GM21515 (cell line): Measurements from ENCODE around the gene GPR62.

Source experiments
- ATAC-seq: cut with Tn5 transposase; IDR thresholded peaks from one replicate; pipeline ENCODE4 v1.9.1; 2021; ENCODE audit not compliant: unreplicated experiment

Gene GPR62

DNA sequence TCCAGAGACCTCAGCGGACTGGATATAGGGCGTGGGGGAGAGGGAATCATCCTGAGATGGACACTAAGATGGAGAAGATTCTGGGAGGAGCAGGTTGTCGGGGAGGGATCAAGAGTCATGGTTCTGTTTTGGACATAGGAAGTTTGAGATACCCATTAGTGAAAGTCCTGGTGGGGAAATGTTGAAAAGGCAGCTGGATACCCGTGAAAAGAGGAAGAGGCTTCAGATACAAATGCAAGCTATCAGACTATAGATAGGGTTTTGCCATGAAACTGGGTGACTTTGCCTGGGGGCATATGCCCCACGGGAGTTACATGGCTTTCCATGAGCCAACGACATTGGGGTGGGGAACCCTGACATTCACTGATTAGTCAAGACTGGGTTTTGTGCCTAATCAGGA is 1.1 kb upstream of the GPR62 start:
- ATAC-seq = no peak

GRCh38 chr3:51954713-51955112 is 468 bp upstream of the GPR62 start:
- no peak for ATAC-seq

DNA sequence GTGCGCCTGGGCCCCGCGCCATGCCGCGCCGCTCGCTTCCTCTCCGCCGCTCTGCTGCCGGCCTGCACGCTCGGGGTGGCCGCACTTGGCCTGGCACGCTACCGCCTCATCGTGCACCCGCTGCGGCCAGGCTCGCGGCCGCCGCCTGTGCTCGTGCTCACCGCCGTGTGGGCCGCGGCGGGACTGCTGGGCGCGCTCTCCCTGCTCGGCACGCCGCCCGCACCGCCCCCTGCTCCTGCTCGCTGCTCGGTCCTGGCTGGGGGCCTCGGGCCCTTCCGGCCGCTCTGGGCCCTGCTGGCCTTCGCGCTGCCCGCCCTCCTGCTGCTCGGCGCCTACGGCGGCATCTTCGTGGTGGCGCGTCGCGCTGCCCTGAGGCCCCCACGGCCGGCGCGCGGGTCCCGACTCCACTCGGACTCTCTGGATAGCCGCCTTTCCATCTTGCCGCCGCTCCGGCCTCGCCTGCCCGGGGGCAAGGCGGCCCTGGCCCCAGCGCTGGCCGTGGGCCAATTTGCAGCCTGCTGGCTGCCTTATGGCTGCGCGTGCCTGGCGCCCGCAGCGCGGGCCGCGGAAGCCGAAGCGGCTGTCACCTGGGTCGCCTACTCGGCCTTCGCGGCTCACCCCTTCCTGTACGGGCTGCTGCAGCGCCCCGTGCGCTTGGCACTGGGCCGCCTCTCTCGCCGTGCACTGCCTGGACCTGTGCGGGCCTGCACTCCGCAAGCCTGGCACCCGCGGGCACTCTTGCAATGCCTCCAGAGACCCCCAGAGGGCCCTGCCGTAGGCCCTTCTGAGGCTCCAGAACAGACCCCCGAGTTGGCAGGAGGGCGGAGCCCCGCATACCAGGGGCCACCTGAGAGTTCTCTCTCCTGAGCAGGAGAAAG is 951 bp downstream of the GPR62 start:
- ATAC-seq = no peak

GRCh38 chr3:51957520-51958205 is 2.5 kb downstream of the GPR62 start:
- ATAC-seq = no peak

DNA sequence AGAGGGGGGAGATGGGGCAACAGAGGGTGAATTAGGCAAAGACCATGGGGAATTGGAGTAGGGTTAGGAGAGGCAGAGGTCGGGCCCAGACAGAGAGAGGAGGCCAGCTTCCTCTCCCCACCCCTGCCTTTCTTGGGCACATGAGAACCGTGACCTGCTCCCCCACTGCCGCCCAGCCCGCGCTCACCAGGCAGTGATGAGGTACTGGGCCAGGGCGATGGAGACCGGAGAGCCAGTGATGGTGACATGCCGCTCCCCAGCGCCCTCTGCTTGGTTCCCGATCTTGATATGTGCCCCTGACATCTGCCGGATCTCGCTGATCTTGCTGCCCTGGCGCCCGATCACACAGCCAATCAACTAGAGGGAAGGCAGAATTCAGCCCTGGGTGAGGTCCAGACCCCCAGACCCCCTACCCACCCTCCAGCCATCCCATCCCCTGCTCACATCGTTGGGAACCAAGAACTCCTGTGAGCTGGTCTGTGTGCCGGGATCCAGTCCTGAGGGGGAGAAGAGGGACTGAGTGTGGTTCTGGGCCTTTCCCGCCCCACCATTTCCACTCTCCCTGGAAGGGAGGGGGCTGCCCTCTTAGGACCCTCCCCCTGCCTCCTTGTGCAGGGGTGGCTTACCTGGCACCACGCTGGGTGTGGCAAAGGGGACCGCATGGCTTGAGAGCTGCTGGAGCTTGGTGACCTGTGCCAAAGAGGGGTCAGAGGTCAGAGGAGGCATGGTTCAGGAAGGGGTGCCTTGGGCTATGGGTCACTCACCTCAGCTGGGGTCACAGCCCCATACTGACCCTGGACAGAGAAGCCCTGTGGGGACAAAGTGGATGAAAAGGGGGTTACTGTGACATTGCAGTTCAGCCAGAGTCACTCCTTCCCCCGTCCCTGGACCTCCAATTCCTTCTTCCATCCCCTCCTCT is 3.7 kb downstream of the GPR62 start:
- no peak for ATAC-seq

DNA sequence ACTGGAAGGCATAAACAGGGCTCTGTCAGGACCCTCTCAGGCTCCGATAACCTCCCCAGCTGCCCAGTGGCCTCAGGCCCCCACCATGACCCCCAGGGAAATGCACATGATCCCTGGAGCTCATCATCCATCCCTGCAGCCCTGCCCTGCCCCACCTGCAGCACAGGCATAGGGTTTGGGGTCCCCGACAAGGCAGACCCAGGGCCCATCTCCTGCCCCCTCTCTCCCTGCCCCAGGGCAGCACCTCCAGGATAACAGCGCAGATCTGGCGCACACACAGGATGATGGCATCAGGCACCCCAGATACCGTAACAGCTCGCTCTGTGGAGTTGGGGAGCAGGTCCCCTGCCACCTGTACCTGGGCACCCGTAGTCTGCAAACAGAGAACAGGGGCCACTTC is 4.5 kb downstream of the GPR62 start:
- ATAC-seq = no peak

- no peak for ATAC-seq
Observed at GRCh38 chr3:51960386-51960785, 5.2 kb downstream of the GPR62 start.

DNA sequence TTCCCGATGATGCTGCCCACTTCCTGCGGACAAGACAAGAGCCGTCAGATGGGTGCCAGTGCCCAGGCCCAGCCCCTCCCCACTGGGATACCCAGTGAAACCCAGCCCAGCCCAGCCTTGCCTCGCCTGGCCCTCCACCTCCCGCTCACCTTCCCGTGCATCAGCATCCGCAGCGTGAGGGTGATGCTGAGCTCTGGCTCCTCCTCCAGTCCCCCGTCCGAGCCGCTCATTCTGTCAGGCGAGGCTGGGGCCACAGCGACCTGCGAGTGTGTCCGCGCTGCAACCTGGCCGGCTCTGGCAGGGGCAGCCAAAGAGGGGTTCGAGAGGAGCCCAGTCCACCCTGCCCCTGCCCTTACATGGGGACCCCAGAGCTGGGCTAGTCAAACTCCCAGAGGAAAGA is 5.8 kb downstream of the GPR62 start:
- no peak for ATAC-seq

DNA sequence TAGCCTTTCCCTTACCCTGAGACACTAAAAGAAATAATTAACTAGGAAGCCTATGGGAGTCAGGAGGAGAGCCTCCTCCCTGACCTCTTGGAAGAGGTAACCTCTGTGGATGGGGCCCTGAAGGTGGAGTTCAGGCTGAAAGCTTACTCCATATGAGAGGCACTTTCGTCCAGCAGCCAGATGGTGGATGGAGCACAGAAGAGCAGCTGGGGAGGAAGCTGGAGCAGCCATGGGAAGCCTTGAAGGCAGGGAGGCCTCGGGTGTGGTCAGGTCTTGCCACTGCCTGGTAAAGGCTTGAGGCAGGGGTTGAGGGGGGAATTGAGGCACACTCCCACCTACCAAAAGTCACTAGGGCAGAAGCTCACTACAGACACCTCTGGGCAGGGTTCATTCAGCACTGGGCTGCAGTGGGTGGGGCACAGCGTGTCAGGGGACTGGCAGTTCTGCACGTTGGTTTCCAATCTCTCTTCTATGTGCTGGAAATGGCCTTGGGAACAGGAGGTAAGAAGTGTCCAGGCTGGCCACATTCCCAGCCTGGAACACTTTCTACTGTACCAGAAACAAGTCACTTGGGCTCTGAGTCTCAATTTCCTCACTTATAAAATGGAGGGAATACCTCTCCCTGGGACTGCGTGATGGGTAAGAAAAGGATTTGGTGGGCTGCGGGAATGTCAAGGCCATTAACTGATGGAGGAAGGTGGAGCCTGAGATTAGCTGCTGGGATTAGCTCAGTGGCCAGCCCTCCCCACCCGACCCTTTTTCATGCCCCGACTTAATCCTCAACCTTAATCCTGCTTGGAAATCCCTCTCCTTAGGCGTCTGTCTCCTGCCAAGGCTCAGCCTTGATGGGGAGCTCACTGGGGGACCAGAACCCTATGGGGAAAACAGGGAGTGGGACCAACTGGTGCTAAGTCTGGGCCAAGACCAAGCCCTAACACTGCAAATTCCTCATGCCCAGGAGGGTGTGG is 6.7 kb downstream of the GPR62 start:
- ATAC-seq = no peak

GRCh38 chr3:51962854-51963530 is 7.8 kb downstream of the GPR62 start:
- no peak for ATAC-seq

DNA sequence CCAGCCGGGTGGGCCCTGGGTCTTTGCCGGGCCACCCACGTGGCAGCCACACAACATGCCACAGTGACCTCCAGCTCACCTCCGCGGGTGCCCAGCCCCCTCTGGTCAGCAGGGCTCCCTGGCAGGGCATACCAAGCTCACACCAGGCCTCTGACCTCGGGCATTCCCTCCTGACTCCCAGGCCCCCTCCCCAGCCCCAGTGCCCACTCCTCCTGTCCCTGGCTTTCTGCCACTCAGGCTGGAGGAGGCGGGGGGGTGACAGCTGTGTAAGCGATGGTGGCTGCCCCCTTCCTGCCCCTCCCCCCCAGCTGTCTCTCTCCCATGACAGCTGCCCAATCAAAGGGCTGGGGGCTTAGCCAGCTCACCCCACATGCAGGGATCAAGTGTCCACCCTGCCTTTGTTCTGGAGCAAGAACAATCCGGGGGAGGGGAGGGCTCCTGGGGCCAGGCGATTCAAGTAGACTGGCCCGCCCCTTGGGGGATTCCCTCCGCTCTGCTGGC is 8.8 kb downstream of the GPR62 start:
- ATAC-seq = no peak

- no peak for ATAC-seq
Observed at GRCh38 chr3:51964521-51964920, 9.3 kb downstream of the GPR62 start.

- no peak for ATAC-seq
Observed at GRCh38 chr3:51966016-51966415, 10.8 kb downstream of the GPR62 start.

DNA sequence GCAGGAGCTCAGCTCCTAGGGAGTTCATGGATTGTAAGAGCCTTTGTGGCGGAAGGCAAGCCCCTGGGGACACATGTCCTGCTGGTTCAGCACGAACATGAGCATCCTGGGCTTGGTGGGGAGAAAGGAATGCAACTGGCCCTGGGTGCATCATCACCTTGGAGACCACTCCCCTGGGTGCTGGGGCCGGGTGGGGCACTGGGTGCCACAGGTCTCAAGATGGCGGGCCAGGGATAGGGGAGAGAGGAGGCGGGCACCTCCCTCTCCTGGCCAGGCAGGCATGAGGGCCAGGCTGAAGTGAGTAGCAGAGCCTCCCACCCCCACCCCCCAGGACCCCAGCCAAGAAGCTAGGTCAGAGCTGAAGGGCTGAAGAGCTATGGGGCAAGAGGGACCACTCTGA is 11.3 kb downstream of the GPR62 start:
- no peak for ATAC-seq

DNA sequence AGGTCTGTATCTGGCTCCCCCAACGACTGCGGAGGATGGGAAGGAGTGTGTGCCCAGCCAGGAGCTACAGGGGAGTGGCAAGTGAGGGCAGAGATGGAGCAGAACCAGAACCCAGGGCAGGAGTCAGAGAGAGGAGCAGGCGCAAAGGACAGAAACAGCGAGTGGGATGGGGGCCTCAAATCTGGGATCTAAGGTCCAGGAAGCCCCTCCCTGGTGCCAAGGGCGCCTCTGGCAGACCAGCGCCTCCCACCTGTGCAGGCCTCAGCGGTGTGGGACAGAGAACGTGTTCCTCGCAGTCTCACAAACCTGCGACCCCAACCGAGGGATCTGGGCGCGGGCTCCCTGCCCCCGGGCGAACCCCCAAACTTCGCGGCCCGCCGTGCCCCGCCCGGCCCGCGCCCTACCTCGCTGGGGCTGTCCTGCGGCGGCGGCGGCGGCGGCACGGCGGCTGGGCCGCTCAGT is 11.8 kb downstream of the GPR62 start:
- peak; percentile 24 for ATAC-seq

- peak; percentile 41 for ATAC-seq
Observed at GRCh38 chr3:51967384-51968169, 12.4 kb downstream of the GPR62 start, which contains the start of gene PCBP4. Gene PCBP4 (minus strand): TSS chr3:51967454. CDS start chr3:51961240, 6,214 bp downstream.

GRCh38 chr3:51968170-51968775 is 13.1 kb downstream of the GPR62 start:
- ATAC-seq = no peak
